ENCODE measurements around the gene SPRR4. TPM values are rescaled to one million over a fixed set of nuclear protein-coding genes. Genes with fewer than 3 reads are reported as not detected.

Gene SPRR4
- total and polyA plus RNA-seq, 3 donors from 2014 or later = 0.81 to 9.5 (median 8.4) TPM

GRCh38 chr1:152933196-152933595 is 37.3 kb upstream of the SPRR4 start:
- no peak for TF ChIP-seq CTCF (IDR thresholded peaks at IDR 0.05)
- no peak for TF ChIP-seq POLR2A (IDR thresholded peaks at IDR 0.05)
- no peak for DNase-seq
- Histone ChIP-seq H3K36me3 (ENCODE audit: low read depth, missing control alignments) (no peaks in the 10 kb centered on the region), H3K9me3 (no peaks in the 10 kb centered on the region), H3K4me3 (no peak overlapping the region), H3K4me1 (no peaks in the 10 kb centered on the region), H3K27me3 (no peaks in the 10 kb centered on the region), H3K27ac (no peak overlapping the region)
- intact Hi-C loops (cut with DNase I; ENCODE audit: low total_unique reads) = no loop called here
- 82 to 83% methylated on average over 2 of the region's 2 CpGs for WGBS, 2 donors

- H3K4me3 ChIP-seq = no peak overlapping the region
- no peaks in the 10 kb centered on the region for H3K36me3 ChIP-seq (ENCODE audit: low read depth, missing control alignments)
- no peaks in the 10 kb centered on the region for H3K27me3 ChIP-seq
- no peaks in the 10 kb centered on the region for H3K9me3 ChIP-seq
- intact Hi-C loops (cut with DNase I; ENCODE audit: low total_unique reads) = no loop called here
- no peak for DNase-seq
- TF ChIP-seq CTCF (IDR thresholded peaks at IDR 0.05) = no peak
- no peak for TF ChIP-seq POLR2A (IDR thresholded peaks at IDR 0.05)
- no peaks in the 10 kb centered on the region for H3K4me1 ChIP-seq
- H3K27ac ChIP-seq = no peak overlapping the region
- 97 to 100% methylated on average over 1 of the region's 1 CpG for WGBS, 2 donors
Observed at GRCh38 chr1:152940614-152941013, 29.8 kb upstream of the SPRR4 start.

GRCh38 chr1:152941037-152941711 is 29.3 kb upstream of the SPRR4 start:
- Histone ChIP-seq H3K36me3 (ENCODE audit: low read depth, missing control alignments) (no peaks in the 10 kb centered on the region), H3K4me3 (no peak overlapping the region), H3K27me3 (no peaks in the 10 kb centered on the region), H3K27ac (no peak overlapping the region), H3K4me1 (no peaks in the 10 kb centered on the region), H3K9me3 (no peaks in the 10 kb centered on the region)
- no peak for TF ChIP-seq CTCF (IDR thresholded peaks at IDR 0.05)
- no peak for TF ChIP-seq POLR2A (IDR thresholded peaks at IDR 0.05)
- intact Hi-C loops (cut with DNase I; ENCODE audit: low total_unique reads) = no loop called here
- DNase-seq = no peak
- WGBS, 2 donors = 82% methylated on average over 3 to 8 of the region's 8 CpGs

GRCh38 chr1:152942161-152942560 is 28.3 kb upstream of the SPRR4 start:
- Histone ChIP-seq H3K4me3 (no peak overlapping the region), H3K4me1 (no peaks in the 10 kb centered on the region), H3K9me3 (no peaks in the 10 kb centered on the region), H3K36me3 (ENCODE audit: low read depth, missing control alignments) (no peaks in the 10 kb centered on the region), H3K27me3 (no peaks in the 10 kb centered on the region), H3K27ac (no peak overlapping the region)
- intact Hi-C loops (cut with DNase I; ENCODE audit: low total_unique reads) = no loop called here
- 78 to 91% methylated on average over 2 of the region's 2 CpGs for WGBS, 2 donors
- DNase-seq = no peak
- TF ChIP-seq POLR2A (IDR thresholded peaks at IDR 0.05) = no peak
- no peak for TF ChIP-seq CTCF (IDR thresholded peaks at IDR 0.05)

GRCh38 chr1:152946248-152946647 is 24.2 kb upstream of the SPRR4 start:
- H3K9me3 ChIP-seq = no peaks in the 10 kb centered on the region
- no peak for DNase-seq
- no peaks in the 10 kb centered on the region for H3K4me1 ChIP-seq
- no peak for TF ChIP-seq POLR2A (IDR thresholded peaks at IDR 0.05)
- no peak for TF ChIP-seq CTCF (IDR thresholded peaks at IDR 0.05)
- no peaks in the 10 kb centered on the region for H3K27me3 ChIP-seq
- H3K27ac ChIP-seq = no peak overlapping the region
- H3K36me3 ChIP-seq (ENCODE audit: low read depth, missing control alignments) = no peaks in the 10 kb centered on the region
- WGBS, 2 donors = 77 to 85% methylated on average over 3 of the region's 3 CpGs
- intact Hi-C loops (cut with DNase I; ENCODE audit: low total_unique reads) = no loop called here
- H3K4me3 ChIP-seq = no peak overlapping the region

Measured in testis (tissue), 3 donors.